NCI-H1694 treated with DMSO at 0.1 percent for 48 hours (cell line): ENCODE measurements around the gene ANKRD33B.

ENCODE experiments used
- DNase-seq: peaks from one replicate; lab custom pipeline; 2025; lab: John Stamatoyannopoulos, UW

ANKRD33B gene

DNA sequence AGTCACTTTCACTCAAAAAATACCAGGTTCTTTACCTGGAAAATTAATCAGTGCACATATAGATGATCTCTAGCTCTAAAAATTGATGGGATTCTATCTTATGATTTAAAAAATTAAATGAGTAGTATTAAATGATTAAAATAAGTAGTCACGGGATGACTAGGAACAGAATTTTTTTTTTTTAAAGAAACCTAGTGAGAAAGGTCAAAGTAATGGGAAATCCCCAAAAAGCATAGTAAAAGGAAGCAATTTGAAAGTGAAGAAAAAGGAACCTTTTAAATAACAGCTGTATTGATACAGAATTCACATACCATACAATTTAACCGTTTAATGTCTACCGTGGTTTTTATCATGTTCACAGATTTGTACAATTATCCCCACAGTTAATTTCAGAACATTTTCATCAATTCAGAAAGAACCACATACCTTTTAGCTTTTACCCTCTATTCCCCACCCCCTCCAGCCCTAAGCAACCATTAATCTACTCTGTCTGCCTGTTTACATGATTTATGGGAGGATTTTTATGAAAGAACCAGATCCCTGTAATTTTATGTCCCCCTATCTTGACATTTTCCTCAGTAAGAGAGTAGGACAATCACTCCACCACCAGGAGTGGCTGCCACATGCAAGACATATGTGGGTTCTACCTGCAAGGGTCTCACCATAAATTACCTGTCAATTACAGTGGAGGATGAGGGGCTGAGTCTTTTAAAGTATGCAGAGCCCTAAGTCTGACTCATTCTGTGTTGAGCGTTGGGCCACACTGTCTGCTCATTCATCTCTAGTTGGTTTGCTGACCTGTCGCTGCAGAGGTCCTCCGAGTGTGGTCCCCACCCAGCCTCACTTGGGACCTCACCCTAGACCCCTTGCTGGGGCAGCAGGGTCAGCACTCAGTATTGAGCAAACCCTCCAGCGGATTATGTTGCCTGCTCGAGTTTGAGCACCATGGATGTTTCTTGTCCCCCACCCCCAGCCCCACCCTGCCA, 16.0 kb downstream of the ANKRD33B start:
- DNase-seq: no peak

DNA sequence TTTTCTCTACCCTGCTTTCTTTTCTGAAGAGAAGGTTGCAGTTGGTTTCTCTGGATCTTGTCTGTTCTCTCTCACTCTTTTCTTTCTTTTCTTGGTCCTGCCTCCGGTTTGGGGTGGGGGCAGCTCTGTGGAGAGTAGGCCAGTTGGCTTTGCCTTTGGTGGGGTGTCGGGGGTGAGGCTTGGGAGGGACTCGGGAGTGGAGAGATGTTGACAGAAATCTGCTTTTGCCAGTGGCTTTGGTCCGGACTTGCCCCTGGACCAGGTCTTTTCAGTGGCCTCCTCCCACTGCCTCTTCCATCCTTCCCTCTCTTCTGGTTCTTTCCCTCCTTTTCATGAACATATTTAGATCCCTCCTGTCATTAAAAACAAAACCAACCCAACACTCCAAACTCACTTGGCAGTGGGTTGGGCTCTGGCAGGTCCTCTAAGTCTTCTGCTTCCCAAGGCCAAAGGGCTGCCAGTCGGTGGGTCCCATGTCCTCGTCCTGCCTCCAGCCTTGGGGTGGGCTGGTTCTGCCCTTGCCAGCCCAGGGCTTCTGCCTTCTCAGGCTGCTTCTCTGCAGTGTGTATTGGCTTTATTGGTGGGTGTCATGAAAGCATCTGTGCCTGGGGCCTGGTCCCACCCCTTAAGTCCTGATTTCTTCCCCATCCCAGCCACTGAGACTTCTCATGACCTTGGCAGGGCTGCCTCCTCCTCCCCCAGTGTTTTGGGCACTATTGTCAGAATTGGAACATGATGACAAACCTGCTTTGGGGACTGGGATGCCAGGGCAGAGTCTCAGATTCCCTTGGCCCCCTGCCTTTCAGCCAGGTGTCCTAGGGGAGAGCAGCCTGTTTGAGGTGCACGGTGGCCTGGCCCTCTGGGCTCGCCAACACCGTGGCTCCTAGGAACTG, 16.9 kb downstream of the ANKRD33B start:
- DNase-seq: no peak

DNA sequence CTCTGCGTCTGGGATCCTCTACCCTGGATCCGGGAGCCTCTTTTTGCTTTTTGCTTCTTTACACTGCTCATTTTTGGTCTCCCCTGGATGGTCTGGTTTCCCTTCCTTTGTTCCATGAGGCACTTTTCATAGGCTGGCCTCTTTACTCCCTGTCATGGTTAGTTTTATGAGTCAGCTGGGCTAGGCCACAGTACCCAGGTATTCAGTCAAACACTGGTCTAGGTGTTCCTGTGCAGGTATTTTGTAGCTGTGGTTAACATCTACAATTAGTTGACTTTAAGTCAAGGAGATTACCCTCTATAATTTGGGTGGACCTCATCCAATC, 17.5 kb downstream of the ANKRD33B start:
- DNase-seq: no peak

DNA sequence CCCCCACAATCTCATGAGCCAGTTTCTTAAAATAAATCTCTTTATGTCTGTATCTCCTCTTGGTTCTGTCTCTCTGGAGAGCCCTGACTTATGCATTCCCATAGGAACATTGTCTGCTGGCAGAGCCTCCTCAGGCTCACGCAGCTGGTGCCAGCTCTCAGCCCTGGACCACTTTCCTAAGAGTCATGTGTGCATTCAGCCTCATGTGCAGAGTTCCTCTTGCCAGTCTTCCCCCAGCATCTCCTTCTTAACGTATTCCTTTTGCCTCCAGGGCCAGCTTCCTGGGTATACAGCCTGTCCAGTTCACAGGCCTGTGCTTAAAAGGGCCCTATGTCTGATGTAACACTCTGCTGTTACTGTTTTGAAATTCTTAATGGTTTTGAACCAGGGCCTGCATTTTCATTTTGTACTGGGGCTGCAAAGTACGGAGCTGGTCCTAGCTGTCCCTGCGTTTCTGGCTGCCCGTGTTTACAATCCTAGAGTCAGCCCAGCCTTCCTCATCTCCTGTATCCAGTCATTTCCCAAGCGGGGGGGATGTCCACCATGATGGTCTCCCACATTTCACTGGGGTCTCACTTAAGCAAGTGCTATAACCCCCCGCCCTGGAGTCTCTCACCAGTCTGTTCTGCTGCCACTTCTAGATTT, 18.1 kb downstream of the ANKRD33B start:
- no peak for DNase-seq

DNA sequence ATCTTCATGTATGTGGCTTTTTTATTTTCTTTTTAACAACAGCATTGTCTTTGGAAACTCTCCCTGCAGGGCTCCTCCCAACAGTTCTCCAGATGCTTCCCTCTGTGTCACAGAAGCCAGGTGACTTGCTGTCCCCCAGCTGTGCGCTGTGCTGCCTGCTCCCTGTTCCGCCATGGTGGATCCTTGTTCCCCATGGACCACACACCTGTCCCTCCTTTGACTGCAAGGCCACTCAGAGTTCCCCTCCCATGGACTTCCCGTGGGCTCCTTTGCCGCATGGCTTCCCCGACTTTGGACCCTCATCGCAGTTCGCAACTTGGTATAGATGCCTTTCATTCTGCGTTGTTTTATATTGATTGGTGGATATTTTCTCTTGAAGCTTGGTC, 18.6 kb downstream of the ANKRD33B start:
- no peak for DNase-seq

DNA sequence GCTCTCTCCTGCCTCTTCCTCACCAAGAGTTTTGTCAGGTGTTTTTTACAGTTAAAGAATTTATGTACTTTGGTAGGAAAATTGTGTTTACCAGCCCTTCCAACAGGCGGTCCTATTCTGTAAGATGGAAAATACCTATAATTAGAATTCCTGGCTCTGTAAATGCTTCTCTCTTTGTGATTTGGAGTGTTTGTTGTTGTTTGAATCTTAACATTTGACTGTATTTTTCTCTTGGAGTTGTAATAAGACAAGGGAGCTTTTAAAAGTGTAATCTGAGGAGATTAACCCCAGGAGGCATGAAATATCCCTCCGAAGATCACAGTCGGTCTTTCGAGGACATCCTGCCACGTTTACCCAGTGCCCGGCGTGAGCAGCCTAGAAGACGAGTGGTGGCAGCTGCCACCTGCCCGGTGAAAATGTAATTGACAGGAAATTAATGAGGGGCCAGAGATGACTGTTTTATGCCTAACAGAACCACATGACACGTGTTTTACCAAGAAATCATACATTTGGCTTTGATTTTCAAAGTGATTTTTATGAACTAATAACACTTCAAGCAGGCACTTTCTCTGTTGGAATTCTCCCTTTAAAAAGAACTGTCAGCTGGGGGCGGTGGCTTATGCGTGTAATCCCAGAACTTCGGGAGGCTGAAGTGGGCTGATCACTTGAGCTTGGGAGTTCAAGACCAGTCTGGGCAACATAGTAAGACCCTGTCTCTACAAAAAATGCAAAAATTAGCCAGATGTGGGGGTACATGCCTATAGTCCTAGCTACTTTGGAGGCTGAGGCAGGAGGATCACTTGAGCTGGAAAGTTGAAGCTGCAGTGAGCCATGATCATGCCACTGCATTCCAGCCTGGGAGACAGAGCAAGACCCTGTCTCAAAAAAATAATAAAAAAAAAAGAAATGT, 20.0 kb downstream of the ANKRD33B start:
- no peak for DNase-seq

DNA sequence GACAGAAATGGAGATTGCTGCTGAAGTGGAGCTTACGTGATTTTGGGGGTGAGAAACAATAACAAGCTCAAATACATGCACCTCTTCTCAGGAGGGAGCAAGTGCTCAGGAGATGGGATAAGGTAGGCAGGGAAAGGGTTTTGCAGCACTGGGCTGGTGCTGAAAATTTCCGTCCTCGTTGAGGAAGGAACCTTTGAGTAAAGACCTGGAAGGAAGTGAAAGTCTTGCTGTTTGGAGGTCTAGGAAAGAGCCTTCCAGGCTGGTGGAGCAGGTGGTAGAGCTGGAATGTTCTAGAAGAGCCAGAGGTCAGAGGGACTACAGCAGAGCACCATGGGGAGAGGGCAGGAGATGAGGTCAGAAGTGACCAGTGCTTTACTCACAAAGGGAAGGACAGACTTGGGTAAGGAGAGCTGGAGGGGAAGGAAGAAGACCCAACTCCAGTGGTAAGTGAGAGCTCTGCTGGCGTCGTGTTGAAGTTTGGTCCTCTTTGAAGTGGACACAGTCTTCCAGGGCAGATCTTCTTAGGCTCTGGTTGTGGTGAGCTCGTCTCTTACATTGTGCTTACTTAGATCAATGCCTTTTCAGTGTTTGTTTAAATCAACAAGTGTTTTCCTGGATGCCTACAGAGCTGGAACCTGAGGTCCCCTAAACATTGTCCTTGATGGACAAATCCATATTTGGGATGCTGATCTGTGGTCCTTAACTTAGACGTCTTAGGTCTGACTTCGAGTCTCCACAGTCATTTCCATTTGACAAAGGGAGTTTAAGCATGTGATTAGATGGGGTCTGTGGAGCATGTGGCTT, 21.0 kb downstream of the ANKRD33B start:
- DNase-seq: no peak

DNA sequence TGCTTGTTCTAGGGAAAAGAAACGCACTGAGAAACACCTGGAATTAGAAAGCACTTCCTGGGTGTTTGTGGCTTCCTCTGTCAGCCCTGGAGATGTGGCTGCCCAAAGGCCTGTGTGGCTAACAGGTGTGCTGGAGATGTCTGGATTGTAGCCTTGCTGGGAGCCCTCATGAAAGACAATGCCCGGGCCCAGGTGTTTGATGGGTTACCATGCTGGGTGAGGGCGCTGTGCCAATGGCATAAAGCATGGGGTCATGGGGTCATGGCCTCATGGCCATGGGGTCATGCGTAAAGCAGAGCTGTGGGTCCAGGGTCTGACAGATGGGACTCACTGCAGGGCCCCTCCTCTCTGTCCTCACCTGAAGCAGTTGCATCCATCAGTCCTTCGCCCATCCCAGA, 21.6 kb downstream of the ANKRD33B start:
- DNase-seq: no peak

DNA sequence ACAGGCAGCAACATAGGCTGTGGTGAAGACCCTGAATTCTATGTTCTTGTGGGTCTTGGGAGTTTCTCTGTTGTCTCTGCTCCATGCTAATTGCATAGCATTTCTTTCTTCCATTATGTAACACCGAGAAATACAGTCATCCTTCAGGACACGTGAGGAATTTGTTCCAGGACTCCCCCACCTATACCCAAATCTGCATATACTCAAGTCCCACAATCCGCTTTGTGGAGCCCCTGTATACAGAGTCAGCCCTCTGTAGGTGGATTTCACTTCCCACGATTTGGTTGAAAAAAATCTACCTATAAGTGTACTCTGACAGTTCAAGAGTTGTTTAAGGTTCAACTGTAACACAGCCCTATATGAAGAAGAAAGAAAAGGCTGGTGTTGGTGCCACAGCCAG, 22.1 kb downstream of the ANKRD33B start:
- no peak for DNase-seq

DNA sequence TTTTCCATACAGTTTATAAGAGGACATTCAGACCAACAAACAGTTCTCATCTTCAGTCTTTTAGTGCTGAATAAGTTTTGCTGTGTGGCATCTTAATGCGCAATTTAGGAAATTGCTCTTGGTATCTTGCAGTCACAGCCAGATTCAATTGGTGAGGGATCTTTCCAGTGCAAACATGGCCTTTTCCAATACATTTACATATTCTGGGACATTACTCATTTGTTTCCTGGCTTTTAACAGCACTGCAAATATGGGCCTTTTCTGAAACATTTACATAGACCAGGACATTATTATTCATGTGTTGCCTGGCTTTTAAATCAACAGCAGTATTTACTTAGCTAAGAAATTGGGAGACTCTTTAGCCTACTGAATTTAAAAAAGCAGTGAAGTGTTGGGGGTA, 22.7 kb downstream of the ANKRD33B start:
- no peak for DNase-seq

DNA sequence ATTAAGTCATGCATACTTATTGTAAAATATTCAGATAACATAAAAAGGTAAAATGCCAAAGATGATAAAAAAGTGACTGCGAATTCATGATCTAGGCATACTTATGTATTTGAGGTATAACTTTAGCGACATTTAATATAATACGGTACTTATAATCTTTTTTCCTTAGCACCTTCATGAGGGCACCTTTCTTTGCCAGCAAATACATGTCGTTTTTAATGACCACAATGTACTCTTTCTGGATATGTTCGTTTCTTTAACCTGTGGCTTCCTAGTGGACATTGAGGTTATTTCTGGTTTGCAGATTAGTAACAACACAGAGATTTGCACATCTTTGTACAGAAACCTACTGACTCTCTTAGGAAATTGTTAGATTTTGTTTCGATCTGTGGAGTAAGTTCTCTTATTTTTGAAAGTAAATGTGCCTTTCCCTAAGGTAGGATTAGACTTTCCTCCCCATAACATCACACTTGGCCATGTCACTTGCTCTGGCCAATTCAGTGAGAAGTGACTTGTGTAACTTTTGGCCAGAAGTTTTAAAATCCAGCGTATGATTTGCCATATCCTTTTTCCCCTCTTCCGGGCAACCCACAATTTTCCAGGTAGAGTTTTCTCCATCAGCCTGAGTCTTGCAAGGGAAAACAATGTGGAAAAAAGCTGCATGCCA, 24.4 kb downstream of the ANKRD33B start:
- DNase-seq: no peak

DNA sequence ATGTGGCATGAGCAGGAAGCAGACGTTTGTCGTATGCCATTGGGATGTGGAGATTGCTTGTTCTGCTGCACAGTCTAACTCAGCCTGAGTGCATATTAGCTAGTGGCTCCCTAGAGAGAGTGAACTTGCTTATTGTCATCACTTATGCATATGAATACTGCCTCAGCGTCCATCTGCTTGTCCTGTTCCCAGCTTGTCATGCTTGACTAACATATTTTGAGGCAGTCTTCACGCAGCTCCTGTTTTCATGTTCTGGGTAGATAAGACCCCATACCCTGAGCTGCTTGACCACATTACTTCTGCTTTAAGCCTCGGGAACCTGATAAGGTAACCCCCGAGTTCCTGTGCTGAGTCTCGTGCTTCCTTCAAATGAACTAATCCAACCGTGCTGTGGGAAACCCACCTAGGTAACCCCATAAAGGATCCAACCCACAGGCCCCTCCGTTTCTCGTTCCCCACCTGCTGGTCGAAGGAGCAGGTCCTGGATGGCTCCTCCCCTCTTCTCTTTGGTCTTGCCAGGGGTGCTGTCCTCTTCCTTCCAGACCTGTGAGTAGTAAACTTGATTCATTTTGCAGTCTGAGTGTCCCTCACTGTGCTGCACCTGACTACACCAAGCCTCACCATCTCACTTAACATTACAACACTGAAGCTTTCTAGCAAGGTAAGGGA, 25.0 kb downstream of the ANKRD33B start:
- DNase-seq: no peak

DNA sequence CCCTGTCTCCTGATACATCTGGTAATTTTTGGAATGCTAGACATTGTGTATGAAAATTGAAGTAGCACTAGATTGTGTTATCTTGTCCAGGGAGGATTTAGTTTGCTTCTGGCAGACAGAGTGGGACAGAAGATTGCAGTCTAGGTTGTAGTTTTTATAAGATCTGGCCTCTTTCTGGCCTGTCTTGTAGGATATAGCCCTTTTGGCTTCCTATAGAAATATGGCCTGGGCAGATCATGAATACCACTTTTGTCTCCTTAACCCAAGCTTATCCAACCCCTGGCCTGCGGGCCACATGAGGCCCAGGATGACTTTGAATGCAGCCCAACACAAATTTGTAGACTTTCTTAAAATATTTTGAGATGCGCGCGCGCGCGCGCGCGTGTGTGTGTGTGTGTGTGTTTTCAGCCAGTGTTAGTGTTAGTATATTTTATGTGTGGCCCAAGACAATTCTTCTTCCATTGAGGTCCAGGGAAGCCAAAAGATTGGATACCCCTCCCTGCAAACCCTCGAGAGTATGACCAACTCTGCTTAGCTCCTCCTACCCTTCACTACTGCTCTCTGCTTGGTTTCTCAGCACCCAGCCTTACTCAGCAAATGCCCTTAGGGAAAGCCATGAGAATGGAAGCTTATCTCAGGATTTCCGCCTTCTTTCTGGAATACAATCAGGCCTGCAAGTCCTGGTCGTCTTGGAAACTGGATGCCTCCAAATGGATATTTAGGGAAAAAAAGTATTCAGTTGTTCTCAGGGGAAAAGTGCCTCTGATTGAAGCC, 26.5 kb downstream of the ANKRD33B start:
- DNase-seq: no peak

DNA sequence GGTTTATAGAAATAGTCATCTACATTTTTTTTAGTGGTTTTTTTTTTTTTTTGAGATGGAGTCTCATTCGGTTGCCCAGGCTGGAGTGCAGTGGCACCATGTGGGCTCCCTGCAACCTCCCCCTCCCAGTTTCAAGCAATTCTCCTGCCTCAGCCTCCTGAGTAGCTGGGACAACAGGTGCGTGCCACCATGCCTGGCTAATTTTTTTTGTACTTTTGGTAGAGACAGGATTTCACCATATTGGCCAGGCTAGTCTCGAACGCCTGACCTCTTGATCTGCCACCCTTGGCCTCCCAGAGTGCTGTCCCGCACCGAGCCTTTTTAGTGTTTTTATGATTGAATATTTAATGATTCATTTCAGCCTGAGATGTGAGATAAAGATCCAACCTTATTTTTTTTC, 27.3 kb downstream of the ANKRD33B start:
- no peak for DNase-seq

DNA sequence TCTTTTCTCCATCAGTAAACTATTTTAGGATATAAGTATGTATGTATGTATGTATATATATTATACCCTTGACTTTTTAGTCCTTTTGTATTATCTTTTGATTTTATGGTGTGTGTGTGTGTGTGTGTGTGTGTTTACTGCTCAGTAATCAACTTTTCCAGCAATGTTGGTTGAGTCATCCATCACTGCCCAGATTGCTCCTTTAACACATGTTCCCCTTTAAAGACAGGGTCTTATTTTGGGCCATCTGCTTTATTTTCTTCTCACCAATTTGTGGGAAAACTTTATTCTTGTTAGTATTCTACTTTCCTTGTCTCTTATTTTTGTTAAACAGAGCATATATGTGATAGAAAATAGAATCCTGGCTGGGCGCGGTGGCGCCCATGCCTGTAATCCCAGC, 28.1 kb downstream of the ANKRD33B start:
- DNase-seq: no peak

DNA sequence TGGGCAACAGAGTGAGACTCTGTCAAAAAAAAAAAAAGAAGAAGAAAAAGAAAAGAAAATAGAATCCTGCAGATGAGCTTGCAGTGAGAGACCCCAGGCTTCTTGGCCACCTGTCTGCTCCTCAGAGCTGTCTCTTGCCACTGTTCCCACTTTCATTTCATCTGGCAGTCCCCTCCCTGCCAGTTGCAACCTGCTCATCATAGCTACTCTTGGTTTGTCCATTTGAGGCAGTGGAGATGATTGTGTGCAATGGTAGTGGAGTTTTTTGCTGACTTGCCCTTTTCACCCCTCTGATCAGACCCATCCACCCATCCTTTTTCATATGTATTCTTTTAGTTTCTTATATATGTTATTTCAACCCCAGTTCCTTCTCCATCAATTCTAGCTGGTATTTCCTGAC, 28.7 kb downstream of the ANKRD33B start:
- DNase-seq: no peak

DNA sequence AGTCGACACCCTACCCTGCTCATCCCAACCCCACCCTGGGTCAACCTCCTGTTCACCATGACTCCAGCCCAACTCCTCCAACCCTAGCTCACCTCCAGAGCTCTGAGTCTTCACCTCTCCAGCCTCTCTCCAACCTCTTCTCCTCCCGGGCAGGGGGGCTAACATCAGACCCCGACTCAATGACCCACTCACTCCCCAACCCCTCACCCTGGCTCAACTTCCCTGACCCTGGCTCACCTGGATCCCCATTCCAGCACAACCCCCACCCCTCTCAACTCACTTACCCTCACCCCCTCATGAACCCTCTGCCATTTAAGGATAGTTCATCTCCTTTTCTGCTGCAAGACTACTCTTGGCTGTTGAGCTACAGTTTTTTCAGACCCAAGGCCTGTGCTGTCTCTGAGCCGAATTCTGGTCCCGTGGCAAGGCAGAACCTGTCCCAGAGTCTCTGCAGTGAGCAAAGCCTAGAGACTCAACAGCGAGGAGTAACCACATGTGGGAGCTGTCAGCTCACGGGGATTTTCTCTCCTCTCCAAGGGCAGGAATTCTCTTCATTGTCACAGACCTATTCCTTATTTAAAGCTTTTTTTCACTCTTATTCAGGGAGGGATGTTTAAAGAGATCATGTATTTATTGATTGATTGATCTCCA, 29.8 kb downstream of the ANKRD33B start:
- DNase-seq: no peak

DNA sequence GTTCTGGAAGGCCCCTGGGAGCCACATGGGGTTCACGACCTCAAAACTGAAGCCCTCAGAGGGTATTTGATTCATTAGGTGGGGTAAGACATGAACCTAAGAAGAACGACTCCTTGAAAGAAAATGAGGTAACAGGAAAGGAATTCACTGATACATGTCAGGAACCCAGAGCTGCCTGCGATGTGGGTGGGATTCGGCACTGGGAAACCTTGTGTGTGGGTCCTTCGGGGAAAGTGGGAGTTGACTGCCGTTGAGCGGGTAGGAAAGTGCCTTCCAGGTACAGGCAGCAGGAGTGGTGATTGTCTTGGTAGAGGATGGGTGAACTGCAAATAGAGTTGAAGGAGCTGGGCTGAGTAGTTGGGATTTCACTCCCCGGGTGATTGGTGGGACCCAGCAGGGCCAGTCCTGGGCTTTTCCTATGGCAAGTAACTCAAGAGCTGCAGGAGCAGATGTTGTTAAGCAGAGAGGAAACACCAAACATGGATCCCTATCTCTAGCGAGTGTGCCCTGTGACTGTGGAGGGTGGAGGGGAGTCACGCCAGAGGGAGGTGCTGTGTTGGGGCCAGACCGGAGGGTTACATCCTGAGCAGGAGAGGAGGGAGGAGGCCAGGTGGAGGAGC, 30.8 kb downstream of the ANKRD33B start:
- no peak for DNase-seq
